ENCODE measurements around the gene SLC35E3. TPM values are rescaled to one million over a fixed set of nuclear protein-coding genes. Genes with fewer than 3 reads are reported as not detected.

SLC35E3 gene
- total RNA-seq, 1 donor from 2014 or later: 6.2 TPM

GRCh38 chr12:68827895-68828671 lies 82.1 kb downstream of the SLC35E3 start:
- intact Hi-C loops (cut with DNase I): no loop called here
- no peak for DNase-seq (ENCODE audit: low spot score)

- intact Hi-C loops (cut with DNase I): no loop called here
- no peak for DNase-seq (ENCODE audit: low spot score)
Observed at GRCh38 chr12:68828672-68829068, 82.7 kb downstream of the SLC35E3 start.

Other genes with a start within 250 kb of the SLC35E3 start
- gene RAP1B, start 135.3 kb upstream of the SLC35E3 start, total RNA-seq: 48.6 TPM
- 23.1 TPM for gene NUP107, start 59.2 kb upstream of the SLC35E3 start, total RNA-seq
- 47.9 TPM for gene MDM2, start 62.0 kb downstream of the SLC35E3 start, total RNA-seq
- gene CPM, start 187.0 kb downstream of the SLC35E3 start, total RNA-seq: 3.2 TPM